Gastroesophageal sphincter (tissue), 3 donors: Measurements from ENCODE around the gene NAALADL2.

Experiments
- EP300 ChIP-seq: sonication (generic); formaldehyde crosslinking; IDR thresholded peaks from one replicate; pipeline ENCODE4 v1.6.1; 2017; ENCODE audit warnings: antibody characterized with exemption, mild to moderate bottlenecking
- POLR2A ChIP-seq, 2 donors: fragments of 450-650 bp; IDR thresholded peaks; one replicate each; pipeline ENCODE4 v1.6.1; 2017; ENCODE audit warnings: antibody characterized with exemption in 2 of 2, mild to moderate bottlenecking in 2 of 2, moderate library complexity in 1 of 2
- POLR2AphosphoS5 ChIP-seq: sonication (generic); formaldehyde crosslinking; IDR thresholded peaks from one replicate; pipeline ENCODE4 v1.6.1; 2017; ENCODE audit warnings: antibody characterized with exemption
- TF ChIP-seq, protein P1 (sequence below), 4 experiments: fragments of 200-600 bp in 2 of 4; fragments of 450-650 bp in 2 of 4; sonication (generic) in 1 of 4; IDR thresholded peaks; one replicate each; pipeline ENCODE4 v1.5.1; 2017 to 2019; ENCODE audit warnings: antibody characterized with exemption in 4 of 4, mild to moderate bottlenecking in 2 of 4, moderate library complexity in 2 of 4

DNA sequence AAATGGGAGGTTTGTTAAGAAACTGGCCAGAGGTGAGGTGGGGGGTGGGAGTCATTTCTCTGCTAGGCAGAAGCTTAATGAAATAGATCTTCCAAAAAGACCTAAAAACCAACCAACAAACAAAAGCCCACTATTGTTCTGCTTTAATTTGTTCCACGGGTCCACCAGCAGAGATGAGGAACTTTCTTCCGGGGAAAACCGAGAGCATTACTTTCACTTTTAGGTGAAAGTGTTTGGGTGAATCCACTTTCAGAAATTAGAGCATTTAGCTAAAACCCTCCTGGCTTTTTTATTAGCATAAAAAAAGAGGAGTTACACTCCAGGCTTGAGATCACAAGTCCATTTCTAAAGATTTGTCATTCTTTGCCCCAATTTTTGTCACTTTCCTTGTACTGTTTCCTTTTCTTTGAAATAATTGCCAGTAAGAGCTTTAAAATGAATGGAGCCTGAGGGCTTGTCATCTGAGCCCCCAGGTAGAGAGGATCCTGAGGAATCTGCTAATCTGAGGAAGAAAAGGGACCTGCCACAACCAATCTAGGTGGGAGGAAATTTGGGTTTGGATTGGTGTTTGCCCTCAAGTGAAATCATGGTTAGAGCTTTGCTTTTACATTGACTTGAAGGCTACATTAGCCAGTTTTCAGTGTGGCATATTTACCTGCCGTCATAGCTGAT lies 667.6 kb downstream of the NAALADL2 start:
- TF ChIP-seq, protein P1, sequence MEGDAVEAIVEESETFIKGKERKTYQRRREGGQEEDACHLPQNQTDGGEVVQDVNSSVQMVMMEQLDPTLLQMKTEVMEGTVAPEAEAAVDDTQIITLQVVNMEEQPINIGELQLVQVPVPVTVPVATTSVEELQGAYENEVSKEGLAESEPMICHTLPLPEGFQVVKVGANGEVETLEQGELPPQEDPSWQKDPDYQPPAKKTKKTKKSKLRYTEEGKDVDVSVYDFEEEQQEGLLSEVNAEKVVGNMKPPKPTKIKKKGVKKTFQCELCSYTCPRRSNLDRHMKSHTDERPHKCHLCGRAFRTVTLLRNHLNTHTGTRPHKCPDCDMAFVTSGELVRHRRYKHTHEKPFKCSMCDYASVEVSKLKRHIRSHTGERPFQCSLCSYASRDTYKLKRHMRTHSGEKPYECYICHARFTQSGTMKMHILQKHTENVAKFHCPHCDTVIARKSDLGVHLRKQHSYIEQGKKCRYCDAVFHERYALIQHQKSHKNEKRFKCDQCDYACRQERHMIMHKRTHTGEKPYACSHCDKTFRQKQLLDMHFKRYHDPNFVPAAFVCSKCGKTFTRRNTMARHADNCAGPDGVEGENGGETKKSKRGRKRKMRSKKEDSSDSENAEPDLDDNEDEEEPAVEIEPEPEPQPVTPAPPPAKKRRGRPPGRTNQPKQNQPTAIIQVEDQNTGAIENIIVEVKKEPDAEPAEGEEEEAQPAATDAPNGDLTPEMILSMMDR (IDR thresholded peaks at IDR 0.05) = no peak
- TF ChIP-seq EP300 (no peak), POLR2AphosphoS5 (no peak), POLR2A (IDR thresholded peaks at IDR 0.05) (no peak)
